Lung (tissue), 12 donors: Measurements from ENCODE around the gene CRTC1. TPM values are rescaled to one million over a fixed set of nuclear protein-coding genes. Genes with fewer than 3 reads are reported as not detected.

Experiments used
- ATAC-seq: fragments of 200-7000 bp; cut with Tn5 transposase; one replicate; pipeline ENCODE4 v1.9.1; 2020; ENCODE audit warnings: moderate number of reproducible peaks; ENCODE audit not compliant: insufficient read depth, low FRiP score
- DNase-seq, 3 donors: peaks; one replicate each; pipeline ENCODE4 v3.0.0-alpha.2; 2013 to 2017
- H3K27ac ChIP-seq, 2 donors: one replicate each; pipeline ENCODE4 v1.5.1; 2013; ENCODE audit warnings: mild to moderate bottlenecking in 2 of 2, moderate library complexity in 2 of 2, control low read depth in 1 of 2, inconsistent platforms in 1 of 2, low read depth in 1 of 2, low read length in 1 of 2
- H3K27me3 ChIP-seq, 3 donors: one replicate each; pipeline ENCODE4 v1.5.1; 2013; ENCODE audit warnings: low read length in 2 of 3; ENCODE audit not compliant: control insufficient read depth in 3 of 3, insufficient read depth in 3 of 3
- H3K36me3 ChIP-seq, 4 donors: one replicate each; pipeline ENCODE4 v1.5.1; 2013; ENCODE audit warnings: low read length in 4 of 4, mild to moderate bottlenecking in 1 of 4, moderate library complexity in 1 of 4; ENCODE audit not compliant: control insufficient read depth in 4 of 4, insufficient read depth in 4 of 4
- H3K4me1 ChIP-seq, 5 donors: one replicate each; pipeline ENCODE4 v1.5.1; 2013; ENCODE audit warnings: low read length in 5 of 5, mild to moderate bottlenecking in 2 of 5, moderate library complexity in 1 of 5; ENCODE audit not compliant: control insufficient read depth in 5 of 5, insufficient read depth in 5 of 5
- H3K4me3 ChIP-seq: one replicate; pipeline ENCODE4 v1.5.1; 2013; ENCODE audit warnings: mild to moderate bottlenecking, control low read depth, moderate library complexity
- H3K9ac ChIP-seq, 2 donors: one replicate each; pipeline ENCODE4 v1.5.1; 2013; ENCODE audit warnings: low read length in 2 of 2, control low read depth in 1 of 2; ENCODE audit not compliant: insufficient read depth in 1 of 2
- H3K9me3 ChIP-seq, 4 donors: one replicate each; pipeline ENCODE4 v1.5.1; 2013; ENCODE audit warnings: low read length in 3 of 4, mild to moderate bottlenecking in 1 of 4, moderate library complexity in 1 of 4; ENCODE audit not compliant: control insufficient read depth in 4 of 4, insufficient read depth in 3 of 4
- WGBS, 2 donors: extraction: QIAGEN DNeasy Blood & Tissue Kit; methylation state at CpG; one replicate each; pipeline ENCODE4 v1.1.7; 2013; 5-methylcytosine and 5-hydroxymethylcytosine counted together
- polyA plus RNA-seq, 2 donors: library from polyadenylated mRNA; stranded (reverse); fragments of 200-250 nt; gene quantifications; one replicate each; pipeline ENCODE4 v1.2.1, GENCODE V29; 2013
- total RNA-seq, 2 donors: library from RNA; depleted of rRNA in 1 of 2; stranded (reverse); fragments of >200 nt in 1 of 2; gene quantifications; one replicate each; pipeline ENCODE4 v1.2.1, GENCODE V29; 2014 to 2021
- TF ChIP-seq, protein P1 (sequence below): IDR thresholded peaks from 2 replicates; pipeline ENCODE4 v1.5.1; 2012; ENCODE audit warnings: mild to moderate bottlenecking; ENCODE audit errors: control extremely low read depth, extremely low read depth
- donor health status: control.
- donor health status: control.
- donor health status: Bipolar disorder and iron deficiency.
- donor health status: healthy.
- donor health status: DM: yes; HTN: yes; CAD: no.

The CRTC1 gene
- total and polyA plus RNA-seq, 4 donors, result 4.2 to 16.0 (median 7.3) TPM

DNA sequence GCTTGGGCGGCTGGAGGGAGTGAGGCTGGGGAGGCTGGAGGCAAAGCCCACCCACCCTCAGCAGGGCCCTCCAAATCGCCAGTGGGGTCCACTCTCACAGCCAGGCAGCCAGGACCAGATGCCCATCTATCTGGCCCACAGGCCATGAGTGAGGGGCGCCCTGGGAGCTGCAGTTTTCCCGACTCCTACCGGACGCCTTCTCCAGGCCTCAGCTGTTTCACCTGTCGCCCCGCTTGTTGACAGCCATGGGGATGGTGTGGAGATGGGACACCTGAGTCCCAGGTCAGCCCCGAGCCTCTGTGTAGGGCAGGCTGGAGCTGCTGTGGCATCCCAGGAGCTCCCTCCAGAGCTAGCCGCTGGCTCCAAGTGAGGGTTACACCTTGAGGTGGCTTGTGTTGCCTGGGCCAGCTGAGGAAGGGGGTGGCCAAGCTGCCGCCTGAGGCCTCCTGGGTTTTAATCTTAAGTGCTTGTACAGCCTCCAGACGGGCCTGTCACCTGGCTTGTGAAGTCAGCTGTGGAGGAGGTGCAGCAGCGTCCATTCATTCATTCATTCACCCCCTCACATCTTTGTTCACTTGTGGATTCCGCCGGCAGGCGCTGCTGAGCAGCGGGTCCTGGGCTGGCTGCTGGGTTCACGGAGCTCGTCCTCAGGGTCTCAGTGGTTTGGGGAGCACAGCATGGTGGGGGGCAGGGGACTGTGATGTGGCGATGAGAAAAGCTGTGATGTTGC is 55.6 kb downstream of the CRTC1 start:
- Histone ChIP-seq H3K9me3 (no peaks in the 10 kb centered on the region), H3K36me3 (peaks cover 0 to 1% (median 0%) of the 10 kb centered on the region in 4 donors), H3K27ac (no peak overlapping the region), H3K27me3 (no peaks in the 10 kb centered on the region), H3K4me1 (peaks cover 0 to 36% (median 23%) of the 10 kb centered on the region in 5 donors), H3K4me3 (no peak overlapping the region), H3K9ac (no peak overlapping the region)
- WGBS, 2 donors, result 95 to 96% methylated on average over 20 of the region's 20 CpGs
- TF ChIP-seq, protein P1, sequence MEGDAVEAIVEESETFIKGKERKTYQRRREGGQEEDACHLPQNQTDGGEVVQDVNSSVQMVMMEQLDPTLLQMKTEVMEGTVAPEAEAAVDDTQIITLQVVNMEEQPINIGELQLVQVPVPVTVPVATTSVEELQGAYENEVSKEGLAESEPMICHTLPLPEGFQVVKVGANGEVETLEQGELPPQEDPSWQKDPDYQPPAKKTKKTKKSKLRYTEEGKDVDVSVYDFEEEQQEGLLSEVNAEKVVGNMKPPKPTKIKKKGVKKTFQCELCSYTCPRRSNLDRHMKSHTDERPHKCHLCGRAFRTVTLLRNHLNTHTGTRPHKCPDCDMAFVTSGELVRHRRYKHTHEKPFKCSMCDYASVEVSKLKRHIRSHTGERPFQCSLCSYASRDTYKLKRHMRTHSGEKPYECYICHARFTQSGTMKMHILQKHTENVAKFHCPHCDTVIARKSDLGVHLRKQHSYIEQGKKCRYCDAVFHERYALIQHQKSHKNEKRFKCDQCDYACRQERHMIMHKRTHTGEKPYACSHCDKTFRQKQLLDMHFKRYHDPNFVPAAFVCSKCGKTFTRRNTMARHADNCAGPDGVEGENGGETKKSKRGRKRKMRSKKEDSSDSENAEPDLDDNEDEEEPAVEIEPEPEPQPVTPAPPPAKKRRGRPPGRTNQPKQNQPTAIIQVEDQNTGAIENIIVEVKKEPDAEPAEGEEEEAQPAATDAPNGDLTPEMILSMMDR, result no peak
- DNase-seq, result no peak
- no peak for ATAC-seq

DNA sequence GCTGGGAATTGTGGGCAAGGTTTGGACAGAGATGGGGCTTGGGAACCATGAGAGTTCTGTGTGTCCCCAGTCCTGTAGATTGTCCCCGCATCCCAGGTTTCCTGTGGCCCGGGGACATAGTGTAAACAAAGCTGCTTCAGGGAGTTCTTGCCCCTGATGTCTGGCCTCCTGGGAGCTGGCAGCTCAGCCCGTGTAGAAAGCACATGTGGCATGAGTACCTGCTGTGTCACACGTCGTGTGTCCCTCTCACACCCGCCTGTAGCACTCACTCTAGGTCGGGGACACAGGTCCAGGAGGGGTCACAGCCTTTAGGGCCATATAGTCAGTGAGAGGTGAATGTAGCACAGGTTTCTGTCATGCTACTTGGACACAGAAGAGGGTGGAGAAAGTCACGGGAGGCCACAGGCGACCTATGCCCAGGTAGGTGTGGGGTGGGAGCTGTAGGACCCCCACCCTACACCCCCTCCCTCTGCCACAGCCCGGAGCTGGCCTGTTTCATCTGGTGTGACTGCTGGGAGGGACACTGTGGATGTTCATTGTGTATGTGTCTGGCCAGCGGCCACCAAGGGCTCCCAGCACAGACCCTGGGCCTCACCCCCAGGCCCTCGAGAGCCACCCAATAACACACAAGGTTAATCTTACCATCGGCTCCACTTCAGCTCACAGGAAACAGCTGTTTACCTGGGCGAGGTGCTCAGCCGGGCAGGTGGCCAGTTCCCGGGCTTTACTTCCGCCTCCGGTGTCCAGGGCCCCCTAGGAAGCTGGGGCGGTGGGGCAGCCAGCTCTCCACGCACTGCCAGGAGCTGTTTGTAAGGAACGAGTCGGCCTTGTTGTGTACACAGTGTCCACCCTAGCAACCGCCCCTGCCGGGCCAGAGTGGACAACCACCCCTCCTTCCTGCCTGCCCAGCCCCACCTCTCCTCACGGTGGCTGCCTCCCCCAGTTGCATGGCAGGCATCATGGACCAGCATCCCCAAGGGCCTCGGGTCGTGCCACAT is 57.9 kb downstream of the CRTC1 start:
- no peaks in the 10 kb centered on the region for H3K9me3 ChIP-seq
- ATAC-seq (peak; percentile 25), DNase-seq (peak; percentile 51 to 70 (median 68))
- H3K4me3 ChIP-seq, result no peak overlapping the region
- H3K36me3 ChIP-seq, result peaks cover 0 to 4% (median 0%) of the 10 kb centered on the region in 4 donors
- 44 to 67% methylated on average over 26 to 27 of the region's 27 CpGs for WGBS, 2 donors
- H3K27ac ChIP-seq, result peak overlapping the region in 1 of 2 donors; percentile 72
- TF ChIP-seq, protein P1, result no peak
- H3K27me3 ChIP-seq, result no peaks in the 10 kb centered on the region
- H3K4me1 ChIP-seq, result peaks cover 0 to 50% (median 23%) of the 10 kb centered on the region in 5 donors
- no peak overlapping the region for H3K9ac ChIP-seq

DNA sequence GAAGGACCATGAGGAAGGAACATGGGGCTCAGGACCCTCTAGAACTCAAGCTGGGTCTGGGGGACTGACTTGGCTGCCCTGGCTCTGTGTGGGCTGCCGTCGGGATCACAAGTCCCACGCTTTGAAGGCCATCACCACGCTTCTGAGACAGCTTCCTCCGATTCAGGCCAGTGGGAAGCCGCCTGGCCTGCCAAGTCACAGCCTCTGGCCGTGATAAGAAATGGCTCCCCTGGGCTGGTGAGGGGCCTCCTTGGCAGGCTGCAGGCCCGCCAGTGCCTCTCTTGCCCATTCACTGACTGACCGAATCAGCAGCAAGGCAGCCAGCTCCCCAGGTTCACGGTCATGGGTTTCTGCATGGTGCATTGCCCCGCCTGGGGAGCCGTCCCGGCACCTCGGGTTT is 58.8 kb downstream of the CRTC1 start:
- Histone ChIP-seq H3K36me3 (peaks cover 0 to 4% (median 0%) of the 10 kb centered on the region in 4 donors), H3K27ac (peak overlapping the region in 1 of 2 donors; percentile 49), H3K4me3 (no peak overlapping the region), H3K4me1 (peaks cover 0 to 56% (median 23%) of the 10 kb centered on the region in 5 donors), H3K9me3 (no peaks in the 10 kb centered on the region), H3K27me3 (no peaks in the 10 kb centered on the region), H3K9ac (no peak overlapping the region)
- DNase-seq (no peak), ATAC-seq (no peak)
- WGBS, 2 donors, result 94 to 95% methylated on average over 14 of the region's 14 CpGs
- TF ChIP-seq, protein P1, result no peak
